Large intestine (tissue), 3 donors: ENCODE data around the gene KAZN. TPM values are rescaled to one million over a fixed set of nuclear protein-coding genes. Genes with fewer than 3 reads are reported as not detected.

Experiments
- DNase-seq, 2 donors: peaks; one replicate each; pipeline versions ENCODE4 v3.0.0 to v3.0.0-alpha.2; 2013
- H3K27ac ChIP-seq: one replicate; pipeline ENCODE4 v1.5.1; 2013; ENCODE audit warnings: low read length
- H3K27me3 ChIP-seq: 2 replicates; pipeline ENCODE4 v1.6.1; 2013; ENCODE audit warnings: low read length; ENCODE audit not compliant: control insufficient read depth, insufficient read depth
- H3K36me3 ChIP-seq: 2 replicates; pipeline ENCODE4 v1.6.1; 2013; ENCODE audit warnings: low read length; ENCODE audit not compliant: control insufficient read depth, insufficient read depth
- H3K4me1 ChIP-seq: one replicate; pipeline ENCODE4 v1.6.1; 2013; ENCODE audit warnings: low read length; ENCODE audit not compliant: control insufficient read depth, insufficient read depth
- H3K4me3 ChIP-seq: one replicate; pipeline ENCODE4 v1.5.1; 2013; ENCODE audit warnings: low read length
- H3K9me3 ChIP-seq: one replicate; pipeline ENCODE4 v1.6.1; 2013; ENCODE audit warnings: mild to moderate bottlenecking, low read depth, low read length, moderate library complexity; ENCODE audit not compliant: control insufficient read depth
- WGBS: methylation state at CpG from one replicate; pipeline ENCODE4 v1.1.5; 2013; ENCODE audit warnings: low lambda C conversion rate; ENCODE audit not compliant: insufficient coverage; 5-methylcytosine and 5-hydroxymethylcytosine counted together
- polyA plus RNA-seq: library from polyadenylated mRNA; unstranded; fragments of 120-200 nt; gene quantifications from one replicate; pipeline ENCODE4 v1.2.1, GENCODE V29; 2013

The KAZN gene
- polyA plus RNA-seq, 1 donor: 30.4 TPM

GRCh38 chr1:15088281-15088971 lies 489.9 kb downstream of the KAZN start:
- no CpG with 5 or more reads among the region's 16 CpGs for WGBS
- Histone ChIP-seq H3K36me3 (no peaks in the 10 kb centered on the region), H3K4me3 (no peak overlapping the region)

DNA sequence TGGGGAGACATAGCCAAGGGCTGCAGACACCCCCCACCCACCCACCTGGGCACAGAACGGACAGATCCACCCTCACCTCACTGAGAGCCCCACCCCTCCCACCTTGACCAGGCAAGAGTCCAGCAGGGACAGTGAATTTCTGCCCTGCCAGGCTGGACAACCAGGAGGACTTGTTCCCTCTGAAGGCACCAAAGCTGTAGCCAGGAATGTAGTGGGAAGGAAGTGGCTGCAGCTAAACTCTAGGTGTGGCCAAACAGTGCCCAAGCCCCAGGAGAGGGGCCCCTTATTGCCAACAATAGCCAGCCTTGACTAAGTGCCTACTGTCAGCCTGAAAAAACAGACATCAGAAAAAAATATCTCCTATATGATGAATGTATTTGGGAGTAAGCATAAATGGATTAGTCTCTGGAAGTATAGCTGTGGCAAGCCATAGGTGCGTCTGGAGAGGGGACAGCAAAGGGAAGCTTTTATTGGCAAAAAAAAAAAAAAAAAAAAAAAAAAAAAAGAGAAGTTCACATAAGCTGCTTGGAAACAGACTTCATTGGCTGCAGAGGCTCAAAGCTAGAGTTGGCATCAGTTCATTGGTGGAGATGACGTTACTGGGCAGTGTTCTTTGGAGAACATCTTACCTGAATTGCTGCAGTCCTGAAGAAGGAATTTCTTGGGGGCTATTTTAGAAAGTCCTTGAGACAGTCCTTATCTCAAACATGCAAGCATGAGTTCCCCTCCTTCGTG lies 490.9 kb downstream of the KAZN start:
- peak overlapping the region; percentile 30 for H3K4me3 ChIP-seq
- DNase-seq: peak; percentile 44 to 55
- peaks cover 28% of the 10 kb centered on the region for H3K4me1 ChIP-seq
- H3K9me3 ChIP-seq: no peaks in the 10 kb centered on the region
- no peaks in the 10 kb centered on the region for H3K36me3 ChIP-seq
- no peaks in the 10 kb centered on the region for H3K27me3 ChIP-seq
- peak overlapping the region; percentile 85 for H3K27ac ChIP-seq
- no CpG with 5 or more reads among the region's 4 CpGs for WGBS

More at GRCh38 chr1:15088281-15088971, 489.9 kb downstream of the KAZN start:
- no peaks in the 10 kb centered on the region for H3K27me3 ChIP-seq
- peak overlapping the region; percentile 85 for H3K27ac ChIP-seq
- H3K4me1 ChIP-seq: peaks cover 28% of the 10 kb centered on the region
- peak; percentile 23 to 49 for DNase-seq
- no peaks in the 10 kb centered on the region for H3K9me3 ChIP-seq

- WGBS: no CpG with 5 or more reads among the region's 13 CpGs
- no peaks in the 10 kb centered on the region for H3K9me3 ChIP-seq
- peak; percentile 92 to 94 for DNase-seq
- peak overlapping the region; percentile 85 for H3K27ac ChIP-seq
- peaks cover 28% of the 10 kb centered on the region for H3K4me1 ChIP-seq
- H3K36me3 ChIP-seq: no peaks in the 10 kb centered on the region
- no peaks in the 10 kb centered on the region for H3K27me3 ChIP-seq
- peak overlapping the region; percentile 30 for H3K4me3 ChIP-seq
These were observed 491.9 kb downstream of the KAZN start for GRCh38 chr1:15090373-15090772.

GRCh38 chr1:15094056-15094455 lies 495.6 kb downstream of the KAZN start:
- WGBS: no CpG with 5 or more reads among the region's 16 CpGs
- no peak overlapping the region for H3K27ac ChIP-seq

GRCh38 chr1:15094719-15095495 lies 496.4 kb downstream of the KAZN start:
- no CpG with 5 or more reads among the region's 26 CpGs for WGBS
- H3K27me3 ChIP-seq: no peaks in the 10 kb centered on the region
- H3K9me3 ChIP-seq: no peaks in the 10 kb centered on the region
- no peak overlapping the region for H3K27ac ChIP-seq
- H3K4me1 ChIP-seq: peaks cover 10% of the 10 kb centered on the region
- H3K36me3 ChIP-seq: no peaks in the 10 kb centered on the region
- DNase-seq: no peak
- no peak overlapping the region for H3K4me3 ChIP-seq

More at GRCh38 chr1:15094056-15094455, 495.6 kb downstream of the KAZN start:
- H3K9me3 ChIP-seq: no peaks in the 10 kb centered on the region
- H3K36me3 ChIP-seq: no peaks in the 10 kb centered on the region
- peaks cover 18% of the 10 kb centered on the region for H3K4me1 ChIP-seq
- no peak overlapping the region for H3K4me3 ChIP-seq
- no peak for DNase-seq
- H3K27me3 ChIP-seq: no peaks in the 10 kb centered on the region

- Histone ChIP-seq H3K4me3 (no peak overlapping the region), H3K27me3 (peaks cover 1% of the 10 kb centered on the region), H3K36me3 (no peaks in the 10 kb centered on the region), H3K4me1 (peaks cover 5% of the 10 kb centered on the region), H3K9me3 (no peaks in the 10 kb centered on the region), H3K27ac (no peak overlapping the region)
- no peak for DNase-seq
- WGBS: no CpG with 5 or more reads among the region's 6 CpGs
These were observed 497.0 kb downstream of the KAZN start for GRCh38 chr1:15095496-15095875.

DNA sequence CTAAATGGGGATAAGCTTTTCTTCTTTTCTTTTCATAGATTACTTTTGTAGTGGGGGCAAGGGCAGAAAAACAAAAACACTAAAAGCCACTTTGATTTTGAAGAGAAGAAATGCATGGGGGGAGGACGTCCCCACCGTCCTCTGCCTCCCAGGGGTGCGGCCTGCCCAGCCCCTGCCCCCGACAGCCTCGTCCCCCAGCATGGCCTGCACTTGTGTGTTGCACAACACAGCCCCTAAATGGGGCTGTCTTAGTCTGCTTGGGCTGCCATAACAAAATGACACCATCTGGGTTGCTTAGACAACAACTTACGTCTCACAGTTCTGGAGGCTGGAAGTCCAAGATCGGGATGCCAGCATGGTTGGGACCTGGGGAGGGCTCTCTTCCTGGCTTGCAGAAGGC lies 497.8 kb downstream of the KAZN start:
- Histone ChIP-seq H3K27me3 (peaks cover 8% of the 10 kb centered on the region), H3K9me3 (no peaks in the 10 kb centered on the region), H3K36me3 (no peaks in the 10 kb centered on the region), H3K4me1 (no peaks in the 10 kb centered on the region), H3K27ac (no peak overlapping the region), H3K4me3 (no peak overlapping the region)
- WGBS: no CpG with 5 or more reads among the region's 7 CpGs
- no peak for DNase-seq

DNA sequence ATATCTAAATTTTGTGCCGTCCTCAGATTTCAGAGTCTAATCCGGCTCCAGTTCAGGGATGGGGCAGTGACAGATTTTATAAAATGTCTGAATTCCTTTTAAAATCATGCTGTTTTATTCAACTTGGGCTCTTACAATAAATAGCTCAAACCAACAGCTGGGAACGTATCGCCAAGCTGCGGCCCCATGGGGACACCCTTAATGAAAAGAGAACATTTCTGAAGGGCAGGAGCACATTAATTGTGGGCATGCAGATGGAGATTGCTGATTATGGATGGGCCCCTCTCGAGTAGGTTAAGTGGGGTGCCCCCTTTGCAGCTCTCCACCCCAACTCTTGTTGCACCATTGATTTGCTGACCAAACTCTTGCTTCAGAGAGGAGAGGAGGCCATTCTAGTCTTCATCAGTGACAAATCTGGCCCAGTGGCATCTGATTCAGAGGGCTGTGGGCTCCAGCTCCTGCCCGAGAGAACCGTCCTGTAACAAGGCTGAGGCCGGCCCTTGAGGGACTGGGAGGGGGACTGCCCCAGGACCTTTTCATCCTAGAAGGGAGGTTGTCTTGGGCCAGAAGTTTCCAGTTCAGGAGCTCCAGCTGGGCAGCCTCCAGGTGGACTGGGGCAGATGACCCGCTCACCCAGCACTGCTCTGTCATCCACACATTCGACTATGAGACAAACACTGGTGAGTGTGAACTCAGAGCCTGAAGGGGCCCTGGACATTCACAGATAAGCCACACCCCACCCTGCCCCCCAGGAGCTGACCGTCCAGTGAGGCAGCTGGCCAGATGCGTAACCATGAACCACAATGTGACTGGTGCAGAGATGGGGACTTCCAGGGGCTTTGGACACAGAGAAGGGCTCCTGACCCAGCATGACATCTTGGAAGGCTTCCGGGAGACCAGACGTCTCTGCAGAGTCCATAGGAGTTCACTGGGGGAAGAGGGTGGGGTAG lies 500.0 kb downstream of the KAZN start:
- no CpG with 5 or more reads among the region's 15 CpGs for WGBS
- no peak for DNase-seq
- H3K9me3 ChIP-seq: no peaks in the 10 kb centered on the region
- H3K4me3 ChIP-seq: no peak overlapping the region
- H3K27me3 ChIP-seq: peaks cover 15% of the 10 kb centered on the region
- no peaks in the 10 kb centered on the region for H3K36me3 ChIP-seq
- H3K4me1 ChIP-seq: no peaks in the 10 kb centered on the region
- no peak overlapping the region for H3K27ac ChIP-seq

DNA sequence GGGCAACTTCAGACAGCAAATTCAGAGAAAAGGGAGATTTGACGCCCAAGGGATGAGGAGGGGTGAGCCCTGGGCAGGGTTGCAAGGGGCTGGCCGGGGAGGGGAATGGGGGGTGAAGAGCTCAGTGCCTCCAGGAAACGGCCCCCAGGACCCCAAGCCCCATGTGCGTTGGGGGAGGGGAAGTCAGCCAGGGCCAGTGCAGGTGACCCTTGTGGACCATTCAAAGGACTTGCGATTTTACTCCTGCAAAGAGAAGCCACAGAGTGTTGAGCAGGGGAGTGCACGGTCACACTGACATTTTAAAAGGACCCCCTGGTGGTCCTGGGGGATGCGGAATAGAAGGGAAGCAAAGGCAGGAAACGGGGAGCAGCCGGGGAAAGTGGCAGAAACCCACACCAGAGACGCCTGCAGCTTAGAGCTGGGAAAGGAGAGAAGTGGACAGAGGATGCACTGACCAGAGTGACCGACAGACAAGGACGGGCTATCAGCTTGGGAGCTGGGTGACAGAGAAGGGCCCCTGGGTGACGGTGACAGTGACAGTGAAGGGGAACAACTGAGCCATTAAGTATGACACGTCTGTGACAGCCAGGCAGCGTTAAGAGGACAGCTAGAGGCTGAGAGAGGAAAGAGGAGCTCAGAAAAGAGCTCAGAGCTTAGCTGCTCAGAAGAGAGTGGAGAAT lies 501.1 kb downstream of the KAZN start:
- Histone ChIP-seq H3K4me1 (no peaks in the 10 kb centered on the region), H3K27me3 (peaks cover 15% of the 10 kb centered on the region), H3K36me3 (no peaks in the 10 kb centered on the region), H3K27ac (no peak overlapping the region), H3K4me3 (no peak overlapping the region), H3K9me3 (no peaks in the 10 kb centered on the region)
- DNase-seq: no peak
- WGBS: no CpG with 5 or more reads among the region's 15 CpGs
